ENCODE measurements around the gene OR2A25. TPM values are rescaled to one million over a fixed set of nuclear protein-coding genes. Genes with fewer than 3 reads are reported as not detected.
"Not testable (repeated sequence)": the region's sequence is repeated elsewhere in the genome, so short reads cannot be mapped to it uniquely, and the experiment has no call there.

The OR2A25 gene
- total RNA-seq, 1 donor from 2014 or later: not detected

DNA sequence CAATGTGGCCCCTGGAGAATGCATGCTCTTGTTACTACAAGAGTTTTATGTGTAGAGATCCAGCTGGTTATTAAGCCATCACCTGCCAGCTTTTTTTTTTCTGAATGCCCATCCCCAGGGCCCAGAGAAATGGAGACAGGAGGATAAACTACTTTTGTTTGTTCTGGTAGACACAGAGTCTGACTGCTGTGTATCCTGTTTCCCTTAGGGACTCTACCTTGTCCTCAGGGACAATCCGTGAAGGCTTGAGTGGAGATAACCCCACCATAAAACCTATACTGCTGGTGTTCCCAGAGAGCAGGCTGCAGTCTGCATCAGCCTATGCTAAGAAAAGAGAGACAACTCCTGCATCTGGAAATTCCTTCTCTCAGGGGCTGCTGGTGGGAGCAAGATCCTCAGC, 21.0 kb upstream of the OR2A25 start, which contains the start of gene OR2A5:
Gene OR2A5 (plus strand): TSS at position 301 of the 400 bp plus-strand sequence. CDS start 1,454 bp downstream, outside the sequence.
- Mint-ChIP-seq H3K9me3 (ENCODE audit: unreplicated experiment) (no peaks in the 10 kb centered on the region), H3K27ac (ENCODE audit: unreplicated experiment) (no peak within 1 kb of the TSS), H3K36me3 (ENCODE audit: unreplicated experiment) (no peaks in the 10 kb centered on the region), H3K27me3 (ENCODE audit: unreplicated experiment) (no peaks in the 10 kb centered on the region), H3K4me1 (ENCODE audit: low read depth, unreplicated experiment) (peaks cover 3% of the 10 kb centered on the region), H3K4me3 (ENCODE audit: unreplicated experiment) (no peak within 1 kb of the TSS)
- TF ChIP-seq, protein P1, sequence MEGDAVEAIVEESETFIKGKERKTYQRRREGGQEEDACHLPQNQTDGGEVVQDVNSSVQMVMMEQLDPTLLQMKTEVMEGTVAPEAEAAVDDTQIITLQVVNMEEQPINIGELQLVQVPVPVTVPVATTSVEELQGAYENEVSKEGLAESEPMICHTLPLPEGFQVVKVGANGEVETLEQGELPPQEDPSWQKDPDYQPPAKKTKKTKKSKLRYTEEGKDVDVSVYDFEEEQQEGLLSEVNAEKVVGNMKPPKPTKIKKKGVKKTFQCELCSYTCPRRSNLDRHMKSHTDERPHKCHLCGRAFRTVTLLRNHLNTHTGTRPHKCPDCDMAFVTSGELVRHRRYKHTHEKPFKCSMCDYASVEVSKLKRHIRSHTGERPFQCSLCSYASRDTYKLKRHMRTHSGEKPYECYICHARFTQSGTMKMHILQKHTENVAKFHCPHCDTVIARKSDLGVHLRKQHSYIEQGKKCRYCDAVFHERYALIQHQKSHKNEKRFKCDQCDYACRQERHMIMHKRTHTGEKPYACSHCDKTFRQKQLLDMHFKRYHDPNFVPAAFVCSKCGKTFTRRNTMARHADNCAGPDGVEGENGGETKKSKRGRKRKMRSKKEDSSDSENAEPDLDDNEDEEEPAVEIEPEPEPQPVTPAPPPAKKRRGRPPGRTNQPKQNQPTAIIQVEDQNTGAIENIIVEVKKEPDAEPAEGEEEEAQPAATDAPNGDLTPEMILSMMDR (IDR thresholded peaks at IDR 0.05; ENCODE audit: partially characterized antibody, unreplicated experiment): no peak
- no peak for DNase-seq

DNA sequence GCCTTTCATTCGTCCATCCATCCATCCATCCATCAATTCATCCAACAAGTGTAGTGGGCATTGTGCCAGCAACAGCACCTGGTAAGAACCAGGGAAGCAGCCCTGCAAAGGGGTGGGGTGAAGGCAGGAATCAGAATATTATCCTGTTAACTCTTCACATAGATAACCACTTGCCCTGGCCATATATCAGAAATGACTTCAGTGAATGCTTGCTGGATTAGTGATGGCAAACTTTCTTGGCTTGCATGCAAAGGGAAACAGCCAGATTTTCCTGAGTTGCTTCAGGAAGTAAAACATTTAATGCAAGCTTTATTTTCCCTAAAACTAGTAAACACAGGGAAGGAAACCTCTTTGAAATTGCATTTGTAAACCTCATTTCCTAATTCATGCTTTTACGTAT, 20.1 kb upstream of the OR2A25 start:
- TF ChIP-seq, protein P1 (IDR thresholded peaks at IDR 0.05; ENCODE audit: partially characterized antibody, unreplicated experiment): no peak
- Mint-ChIP-seq H3K4me1 (ENCODE audit: low read depth, unreplicated experiment) (peaks cover 3% of the 10 kb centered on the region), H3K27ac (ENCODE audit: unreplicated experiment) (no peak overlapping the region)

DNA sequence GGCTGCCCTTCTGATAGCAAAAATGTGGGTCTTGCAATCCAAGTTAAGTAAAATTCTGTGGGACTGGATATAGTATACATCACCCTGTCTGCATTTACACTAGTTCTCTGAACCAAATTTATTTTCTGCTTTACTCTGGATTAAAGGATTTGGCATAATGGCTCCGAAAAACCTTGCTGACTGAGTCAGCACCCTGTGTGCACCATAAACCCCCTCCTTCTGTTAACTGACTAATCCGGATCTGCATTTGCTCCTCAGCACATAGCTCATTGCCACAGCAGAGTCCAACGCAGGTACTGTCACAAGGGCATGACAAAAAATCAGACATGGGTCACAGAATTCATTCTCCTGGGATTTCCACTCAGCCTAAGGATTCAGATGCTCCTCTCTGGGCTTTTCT, 19.5 kb upstream of the OR2A25 start:
- Mint-ChIP-seq H3K27me3 (ENCODE audit: unreplicated experiment) (no peaks in the 10 kb centered on the region), H3K9me3 (ENCODE audit: unreplicated experiment) (no peaks in the 10 kb centered on the region), H3K4me1 (ENCODE audit: low read depth, unreplicated experiment) (peaks cover 3% of the 10 kb centered on the region), H3K36me3 (ENCODE audit: unreplicated experiment) (no peaks in the 10 kb centered on the region), H3K27ac (ENCODE audit: unreplicated experiment) (no peak overlapping the region), H3K4me3 (ENCODE audit: unreplicated experiment) (no peak overlapping the region)
- TF ChIP-seq, protein P1 (IDR thresholded peaks at IDR 0.05; ENCODE audit: partially characterized antibody, unreplicated experiment): no peak
- DNase-seq: no peak

More for the DNA sequence above, 20.1 kb upstream of the OR2A25 start:
- no peaks in the 10 kb centered on the region for H3K36me3 Mint-ChIP-seq (ENCODE audit: unreplicated experiment)
- H3K4me3 Mint-ChIP-seq (ENCODE audit: unreplicated experiment): no peak overlapping the region
- no peak for DNase-seq
- no peaks in the 10 kb centered on the region for H3K9me3 Mint-ChIP-seq (ENCODE audit: unreplicated experiment)
- H3K27me3 Mint-ChIP-seq (ENCODE audit: unreplicated experiment): no peaks in the 10 kb centered on the region

DNA sequence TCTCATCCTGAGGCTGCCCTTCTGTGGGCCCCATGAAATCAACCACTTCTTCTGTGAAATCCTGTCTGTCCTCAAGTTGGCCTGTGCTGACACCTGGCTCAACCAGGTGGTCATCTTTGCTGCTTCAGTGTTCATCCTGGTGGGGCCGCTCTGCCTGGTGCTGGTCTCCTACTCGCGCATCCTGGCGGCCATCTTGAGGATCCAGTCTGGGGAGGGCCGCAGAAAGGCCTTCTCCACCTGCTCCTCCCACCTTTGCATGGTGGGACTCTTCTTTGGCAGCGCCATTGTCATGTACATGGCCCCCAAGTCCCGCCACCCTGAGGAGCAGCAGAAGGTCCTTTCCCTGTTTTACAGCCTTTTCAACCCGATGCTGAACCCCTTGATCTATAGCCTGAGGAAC, 18.7 kb upstream of the OR2A25 start:
- not testable (repeated sequence) for H3K36me3 Mint-ChIP-seq (ENCODE audit: unreplicated experiment); H3K4me3 Mint-ChIP-seq (ENCODE audit: unreplicated experiment)

DNA sequence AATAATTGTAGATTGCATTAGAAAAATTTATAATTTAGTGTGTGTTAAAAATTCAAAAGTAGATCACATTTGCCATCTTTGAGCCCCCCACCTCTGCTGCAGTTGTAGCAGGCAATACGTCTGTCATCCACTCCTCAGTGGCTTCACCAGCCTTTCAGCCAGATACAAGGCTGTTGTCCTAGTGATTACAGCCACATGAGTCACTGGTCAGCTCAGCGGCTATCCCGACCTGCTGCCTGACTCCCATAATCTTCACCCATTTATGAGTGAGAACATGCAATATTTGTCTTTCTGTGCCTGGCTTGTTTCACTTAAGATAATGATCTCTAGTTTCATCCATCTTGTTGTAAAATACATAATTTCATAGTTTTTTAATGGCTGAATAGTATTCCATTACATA, 11.7 kb upstream of the OR2A25 start:
- Mint-ChIP-seq H3K36me3 (ENCODE audit: unreplicated experiment) (no peaks in the 10 kb centered on the region), H3K4me3 (ENCODE audit: unreplicated experiment) (no peak overlapping the region), H3K27ac (ENCODE audit: unreplicated experiment) (no peak overlapping the region), H3K4me1 (ENCODE audit: low read depth, unreplicated experiment) (no peaks in the 10 kb centered on the region), H3K9me3 (ENCODE audit: unreplicated experiment) (no peaks in the 10 kb centered on the region), H3K27me3 (ENCODE audit: unreplicated experiment) (no peaks in the 10 kb centered on the region)
- TF ChIP-seq, protein P1 (IDR thresholded peaks at IDR 0.05; ENCODE audit: partially characterized antibody, unreplicated experiment): no peak
- DNase-seq: no peak

More for the DNA sequence above, 18.7 kb upstream of the OR2A25 start:
- not testable (repeated sequence) for DNase-seq; H3K4me1 Mint-ChIP-seq (ENCODE audit: low read depth, unreplicated experiment); H3K27me3 Mint-ChIP-seq (ENCODE audit: unreplicated experiment); H3K9me3 Mint-ChIP-seq (ENCODE audit: unreplicated experiment); H3K27ac Mint-ChIP-seq (ENCODE audit: unreplicated experiment)
